ENCODE data around the gene WDR83.

WDR83 gene

GRCh38 chr19:12720296-12720695 is 53.7 kb downstream of the WDR83 start:
- no peak for DNase-seq

DNA sequence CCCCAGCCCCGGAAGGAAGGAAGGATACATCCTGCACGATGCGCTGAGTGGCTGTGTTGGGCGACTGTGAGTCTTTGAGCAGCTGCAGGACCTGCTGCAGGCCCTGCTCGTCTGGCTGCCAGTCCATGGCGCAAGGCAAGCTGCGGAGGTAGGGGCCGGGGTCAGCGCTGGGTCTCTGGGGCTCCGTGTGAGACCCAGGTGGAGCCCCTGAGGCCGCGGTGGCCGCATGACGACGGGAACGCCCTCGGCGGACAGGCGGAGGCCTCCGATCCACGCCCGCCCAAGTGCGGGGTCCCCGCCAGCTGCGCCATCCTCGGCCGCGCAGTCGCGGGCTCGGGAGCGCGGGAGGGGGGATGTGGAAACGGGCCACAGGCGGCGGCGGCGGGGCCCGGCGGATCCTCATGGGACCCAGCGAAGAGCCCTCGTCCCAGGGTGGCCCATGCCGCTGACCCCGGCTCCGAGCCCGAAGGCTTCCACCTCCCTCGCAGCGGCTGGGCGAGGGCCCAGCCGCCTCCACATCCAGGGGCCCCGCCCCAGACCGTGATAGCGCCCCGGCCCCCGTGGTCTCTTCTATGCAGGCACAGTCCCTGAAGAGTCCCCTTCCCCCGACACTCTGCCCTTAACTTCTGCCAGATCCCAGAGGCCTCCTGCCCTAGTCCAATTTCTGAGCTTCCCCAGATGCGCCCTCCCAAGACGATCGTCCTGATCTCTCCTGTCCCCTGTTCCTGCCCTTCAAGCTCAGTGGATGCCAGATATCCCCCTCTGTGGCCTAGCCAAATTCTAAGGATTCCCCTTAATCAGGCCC is 54.4 kb downstream of the WDR83 start:
- DNase-seq = no peak

- DNase-seq = peak; percentile 61
Measured at GRCh38 chr19:12721656-12722565, 55.3 kb downstream of the WDR83 start.

- DNase-seq = peak; percentile 97
Measured at GRCh38 chr19:12722566-12723380, 56.2 kb downstream of the WDR83 start.

- DNase-seq = no peak
Measured at GRCh38 chr19:12723381-12723640, 56.7 kb downstream of the WDR83 start.

DNA sequence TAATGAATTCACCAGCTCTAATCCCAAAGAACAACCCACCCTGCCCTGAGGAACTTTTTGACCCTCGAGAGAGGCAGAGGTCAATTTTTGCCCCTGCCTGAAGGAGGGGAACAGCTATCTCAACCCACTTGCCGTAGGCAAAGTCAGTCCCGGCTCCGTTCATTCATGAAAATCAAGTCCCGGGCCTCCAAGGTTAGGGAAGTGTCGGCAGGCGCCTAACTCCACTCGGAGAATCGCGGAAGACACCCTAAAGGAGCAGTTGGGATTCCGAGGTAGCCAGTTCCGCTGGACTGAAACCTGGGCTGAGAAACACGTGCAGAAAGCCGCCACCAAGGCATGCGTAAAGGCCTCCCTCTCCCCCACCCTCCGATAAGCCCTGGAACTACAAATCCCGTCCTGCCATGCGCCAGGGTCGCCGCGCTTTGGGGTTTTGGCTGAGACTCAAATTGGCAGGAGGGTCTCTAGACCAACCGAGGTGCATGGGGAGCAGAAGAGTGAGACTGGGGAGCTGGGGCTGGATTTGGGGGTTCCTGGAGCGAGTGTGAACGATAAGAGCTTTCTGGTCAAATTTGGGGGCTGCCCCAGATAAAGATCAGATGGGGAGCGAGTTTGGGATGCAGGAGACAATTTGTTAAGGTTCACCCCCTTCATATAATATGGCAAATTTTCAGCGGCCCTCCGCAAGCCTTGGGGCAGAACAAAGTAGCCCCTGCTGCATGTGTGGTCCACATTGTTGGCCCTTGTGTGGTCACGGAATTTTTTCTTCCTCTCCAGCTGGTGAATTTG is 57.2 kb downstream of the WDR83 start, which contains the start of gene TNPO2:
TSS of gene TNPO2 (minus strand) at position 292 of the 786 bp plus-strand sequence. CDS start 2,955 bp downstream, outside the sequence.
- peak; percentile 68 for DNase-seq
